Measurements from ENCODE around the gene SCN5A. TPM values are rescaled to one million over a fixed set of nuclear protein-coding genes. Genes with fewer than 3 reads are reported as not detected.

The SCN5A gene
- total and polyA plus RNA-seq, 2 donors (not counting 1 experiment from before 2014, with no cell fraction given), result 0.20 to 0.37 TPM

DNA sequence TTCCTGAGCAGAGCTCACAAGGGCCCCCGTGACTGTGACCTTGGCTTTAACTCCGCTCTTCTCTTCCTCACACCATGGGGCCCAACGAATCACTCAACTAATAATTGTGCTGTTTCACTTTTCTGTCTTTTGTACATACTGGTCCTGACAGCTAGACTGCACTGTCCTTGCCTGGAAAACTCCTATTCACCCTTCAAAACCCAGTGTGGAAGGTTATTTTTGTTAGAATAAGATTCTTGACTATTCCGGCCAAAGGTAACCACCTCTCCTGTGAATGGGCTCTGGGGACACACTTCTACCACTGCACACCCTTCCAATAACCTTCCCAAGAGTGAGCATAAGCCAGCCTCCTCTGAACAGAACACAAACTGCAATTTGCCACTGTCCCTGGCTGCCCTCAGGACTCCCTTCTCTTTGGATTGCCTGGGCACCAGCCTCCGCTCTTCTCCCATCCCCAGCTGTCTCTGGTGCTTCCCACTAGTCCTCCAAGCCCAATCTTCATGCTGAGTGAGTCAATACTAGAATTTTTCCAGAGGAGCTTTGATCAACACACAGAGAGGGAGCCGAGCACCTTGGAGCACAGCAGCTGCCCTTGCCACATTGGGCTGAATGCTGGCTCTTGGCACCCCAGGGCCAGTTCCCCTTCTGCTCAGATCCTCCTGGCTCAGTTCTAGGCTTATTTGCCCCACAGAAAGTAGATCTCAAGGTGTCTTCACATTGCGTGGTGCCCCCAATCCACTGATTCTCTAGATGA lies 2.1 kb downstream of the SCN5A start:
- H3K4me3 Mint-ChIP-seq, result no peak overlapping the region
- Histone ChIP-seq H4K20me1 (ENCODE audit: control insufficient read depth, insufficient read depth, low read length, poor library complexity, severe bottlenecking) (no peaks in the 10 kb centered on the region), H3K27ac (ENCODE audit: low read length in 2 of 2) (no peak overlapping the region), H3K4me3 (ENCODE audit: control extremely low read depth in 1 of 5, extremely low read depth in 1 of 5, insufficient read depth in 1 of 5, low read depth in 2 of 5, low read length in 4 of 5) (no peak overlapping the region), H3K79me2 (ENCODE audit: control insufficient read depth, insufficient read depth, low read length) (no peaks in the 10 kb centered on the region), H3K9me3 (ENCODE audit: control extremely low read depth in 1 of 3, control insufficient read depth in 2 of 3, insufficient read depth in 1 of 3, low read length in 2 of 3) (peaks cover 0 to 18% (median 0%) of the 10 kb centered on the region in 3 donors), H2AFZ (ENCODE audit: insufficient read depth, low read depth, low read length, poor library complexity, severe bottlenecking) (no peak overlapping the region), H3K9ac (ENCODE audit: low read length) (no peak overlapping the region), H3K36me3 (replicated peaks in 1 of 2; ENCODE audit: control extremely low read depth in 1 of 2, control insufficient read depth in 1 of 2, extremely low read depth in 1 of 2, insufficient read depth in 2 of 2, low read length in 1 of 2) (no peaks in the 10 kb centered on the region), H3K4me2 (replicated peaks; ENCODE audit: low read depth, low read length, poor library complexity, severe bottlenecking) (no peak overlapping the region), H3K4me1 (ENCODE audit: control insufficient read depth in 2 of 2, insufficient read depth in 2 of 2, low read length in 2 of 2) (peaks cover 13% of the 10 kb centered on the region in 2 donors), H3K27me3 (replicated peaks in 1 of 4; ENCODE audit: control extremely low read depth in 1 of 4, control insufficient read depth in 3 of 4, insufficient read depth in 4 of 4, low read length in 3 of 4) (peaks cover 0 to 51% (median 22%) of the 10 kb centered on the region in 4 experiments)
- POLR2A ChIA-PET, result interaction anchor here (0.6 kb wide), 1 partner anchor 139 kb away, joined by 3 read pairs; no protein-coding TSS in a partner anchor
- H3K9me3 Mint-ChIP-seq (ENCODE audit: insufficient read depth), result no peaks in the 10 kb centered on the region
- CTCF ChIA-PET, result interaction anchor here (1.8 kb wide), 1 partner anchor 13 kb away, joined by 4 read pairs; no protein-coding TSS in a partner anchor
- TF ChIP-seq EZH2 (IDR thresholded peaks at IDR 0.05; ENCODE audit: borderline replicate concordance, insufficient read depth, low read depth, low read length, poor library complexity, severe bottlenecking), result no peak
- TF ChIP-seq, protein P1, sequence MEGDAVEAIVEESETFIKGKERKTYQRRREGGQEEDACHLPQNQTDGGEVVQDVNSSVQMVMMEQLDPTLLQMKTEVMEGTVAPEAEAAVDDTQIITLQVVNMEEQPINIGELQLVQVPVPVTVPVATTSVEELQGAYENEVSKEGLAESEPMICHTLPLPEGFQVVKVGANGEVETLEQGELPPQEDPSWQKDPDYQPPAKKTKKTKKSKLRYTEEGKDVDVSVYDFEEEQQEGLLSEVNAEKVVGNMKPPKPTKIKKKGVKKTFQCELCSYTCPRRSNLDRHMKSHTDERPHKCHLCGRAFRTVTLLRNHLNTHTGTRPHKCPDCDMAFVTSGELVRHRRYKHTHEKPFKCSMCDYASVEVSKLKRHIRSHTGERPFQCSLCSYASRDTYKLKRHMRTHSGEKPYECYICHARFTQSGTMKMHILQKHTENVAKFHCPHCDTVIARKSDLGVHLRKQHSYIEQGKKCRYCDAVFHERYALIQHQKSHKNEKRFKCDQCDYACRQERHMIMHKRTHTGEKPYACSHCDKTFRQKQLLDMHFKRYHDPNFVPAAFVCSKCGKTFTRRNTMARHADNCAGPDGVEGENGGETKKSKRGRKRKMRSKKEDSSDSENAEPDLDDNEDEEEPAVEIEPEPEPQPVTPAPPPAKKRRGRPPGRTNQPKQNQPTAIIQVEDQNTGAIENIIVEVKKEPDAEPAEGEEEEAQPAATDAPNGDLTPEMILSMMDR (IDR thresholded peaks at IDR 0.05), result no peak
- H3K27me3 Mint-ChIP-seq, result peaks cover 19% of the 10 kb centered on the region
- no peak overlapping the region for H3K27ac Mint-ChIP-seq
- intact Hi-C loops (cut with micrococcal nuclease), result no loop called here
- H3K4me1 Mint-ChIP-seq, result peaks cover 6% of the 10 kb centered on the region
- ATAC-seq (ENCODE audit: low read depth) (no peak), DNase-seq (no peak)
- 88% methylated on average over 5 of the region's 7 CpGs for WGBS (ENCODE audit: insufficient coverage)

DNA sequence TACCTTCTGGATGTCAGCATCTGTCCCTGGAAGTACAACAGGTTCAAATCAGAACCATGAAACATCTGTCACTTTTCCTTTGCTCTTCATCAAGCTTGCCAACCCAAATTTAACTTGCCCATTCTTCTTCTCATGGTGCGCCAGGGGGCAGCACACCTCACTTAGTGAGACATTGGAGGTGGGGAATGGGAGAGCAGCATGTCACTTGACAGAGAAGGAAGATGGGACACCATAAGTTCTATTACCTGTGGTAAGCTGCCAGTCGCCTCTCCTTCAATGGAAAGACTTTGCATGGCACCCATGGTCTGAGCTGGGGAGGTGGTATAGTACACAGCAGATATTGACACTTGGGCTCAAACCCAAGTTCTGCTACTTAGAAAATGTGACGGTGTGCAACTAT lies 2.9 kb downstream of the SCN5A start:
- H3K27me3 ChIP-seq (replicated peaks in 1 of 4; ENCODE audit: control extremely low read depth in 1 of 4, control insufficient read depth in 3 of 4, insufficient read depth in 4 of 4, low read length in 3 of 4), result peaks cover 0 to 48% (median 20%) of the 10 kb centered on the region in 4 experiments
- H3K4me1 ChIP-seq (ENCODE audit: control insufficient read depth in 2 of 2, insufficient read depth in 2 of 2, low read length in 2 of 2), result peaks cover 13% of the 10 kb centered on the region in 2 donors
- Mint-ChIP-seq H3K9me3 (ENCODE audit: insufficient read depth) (no peaks in the 10 kb centered on the region), H3K27ac (no peak overlapping the region), H3K4me1 (peaks cover 6% of the 10 kb centered on the region), H3K27me3 (peaks cover 17% of the 10 kb centered on the region), H3K4me3 (no peak overlapping the region)
- no peak overlapping the region for H3K27ac ChIP-seq (ENCODE audit: low read length in 2 of 2)
- no peak overlapping the region for H3K4me2 ChIP-seq (replicated peaks; ENCODE audit: low read depth, low read length, poor library complexity, severe bottlenecking)
- ChIA-PET CTCF (interaction anchor here (1.8 kb wide), 1 partner anchor 13 kb away, joined by 4 read pairs; no protein-coding TSS in a partner anchor), POLR2A (no interaction called here)
- H3K36me3 ChIP-seq (replicated peaks in 1 of 2; ENCODE audit: control extremely low read depth in 1 of 2, control insufficient read depth in 1 of 2, extremely low read depth in 1 of 2, insufficient read depth in 2 of 2, low read length in 1 of 2), result no peaks in the 10 kb centered on the region
- no peaks in the 10 kb centered on the region for H3K79me2 ChIP-seq (ENCODE audit: control insufficient read depth, insufficient read depth, low read length)
- H3K9me3 ChIP-seq (ENCODE audit: control extremely low read depth in 1 of 3, control insufficient read depth in 2 of 3, insufficient read depth in 1 of 3, low read length in 2 of 3), result peaks cover 0 to 18% (median 0%) of the 10 kb centered on the region in 3 donors
- no peak overlapping the region for H3K9ac ChIP-seq (ENCODE audit: low read length)
- no peak for TF ChIP-seq EZH2 (IDR thresholded peaks at IDR 0.05; ENCODE audit: borderline replicate concordance, insufficient read depth, low read depth, low read length, poor library complexity, severe bottlenecking)
- TF ChIP-seq, protein P1 (IDR thresholded peaks at IDR 0.05), result no peak
- DNase-seq, result no peak
- ATAC-seq (ENCODE audit: low read depth), result no peak
- H4K20me1 ChIP-seq (ENCODE audit: control insufficient read depth, insufficient read depth, low read length, poor library complexity, severe bottlenecking), result no peaks in the 10 kb centered on the region
- no peak overlapping the region for H2AFZ ChIP-seq (ENCODE audit: insufficient read depth, low read depth, low read length, poor library complexity, severe bottlenecking)
- intact Hi-C loops (cut with micrococcal nuclease), result no loop called here
- WGBS (ENCODE audit: insufficient coverage), result 79% methylated on average over 2 of the region's 3 CpGs
- H3K4me3 ChIP-seq (ENCODE audit: control extremely low read depth in 1 of 5, extremely low read depth in 1 of 5, insufficient read depth in 1 of 5, low read depth in 2 of 5, low read length in 4 of 5), result no peak overlapping the region
